SK-N-SH (cell line): ENCODE data around the gene CYP20A1. TPM values are rescaled to one million over a fixed set of nuclear protein-coding genes. Genes with fewer than 3 reads are reported as not detected.

Experiments used
- CTCF ChIA-PET: fragments of 300-600, 350-600 bp; formaldehyde crosslinking; extraction: SDS; loops from one replicate; lab custom pipeline; 2021; lab: Yijun Ruan, JAX
- POLR2A ChIA-PET: fragments of 350-600 bp; sonication (Branson Sonifier 250); formaldehyde crosslinking; extraction: SDS; loops from one replicate; lab custom pipeline; 2020; ENCODE audit warnings: antibody characterized with exemption, inconsistent platforms; lab: Yijun Ruan, JAX
- DNase-seq: peaks from one replicate; pipeline ENCODE4 v3.0.0; 2012
- H2AFZ ChIP-seq: fragments of 200-600 bp; sonication (generic); 2 replicates; pipeline ENCODE4 v1.8.1; 2016; ENCODE audit warnings: antibody characterized with exemption, mild to moderate bottlenecking, low read depth
- H3F3A ChIP-seq: fragments of 200-600 bp; sonication (generic); replicated peaks from 2 replicates; pipeline ENCODE3; 2016; ENCODE audit warnings: antibody characterized with exemption, mild to moderate bottlenecking; ENCODE audit not compliant: insufficient read depth
- H3K27ac ChIP-seq, 2 experiments: fragments of 200-500 bp in 1 of 2; fragments of 200-600 bp in 1 of 2; sonication (Bioruptor generic) in 1 of 2; sonication (generic), shearing (Covaris generic) in 1 of 2; 2 replicates each; pipeline versions ENCODE4 v1.5.1 to v1.6.1; 2014 to 2016; ENCODE audit warnings: low read depth in 2 of 2, inconsistent platforms in 1 of 2, low read length in 1 of 2, mild to moderate bottlenecking in 1 of 2, mixed read lengths in 1 of 2
- H3K27me3 ChIP-seq: fragments of 200-600 bp; sonication (generic), shearing (Covaris generic); 2 replicates; pipeline ENCODE4 v1.6.1; 2016; ENCODE audit warnings: mixed run types; ENCODE audit not compliant: insufficient read depth
- H3K36me3 ChIP-seq, 2 experiments: fragments of 200-500 bp in 1 of 2; fragments of 200-600 bp in 1 of 2; sonication (Bioruptor generic) in 1 of 2; sonication (generic) in 1 of 2; replicated peaks in 1 of 2; 2 replicates each; pipeline versions ENCODE3 to v1.5.1; 2014 to 2016; ENCODE audit warnings: low read length in 1 of 2, mild to moderate bottlenecking in 1 of 2; ENCODE audit not compliant: insufficient read depth in 2 of 2, control insufficient read depth in 1 of 2
- H3K4me1 ChIP-seq, 2 experiments: fragments of 200-500 bp in 1 of 2; fragments of 200-600 bp in 1 of 2; sonication (Bioruptor generic) in 1 of 2; sonication (generic), shearing (Covaris generic) in 1 of 2; 2 replicates each; pipeline versions ENCODE4 v1.5.1 to v1.6.1; 2014 to 2016; ENCODE audit warnings: low read depth in 1 of 2, low read length in 1 of 2, mixed run types in 1 of 2; ENCODE audit not compliant: insufficient read depth in 2 of 2, control insufficient read depth in 1 of 2
- H3K4me2 ChIP-seq: fragments of 200-600 bp; sonication (generic), shearing (Covaris generic); 2 replicates; pipeline ENCODE4 v1.6.1; 2017; ENCODE audit warnings: mixed run types
- H3K4me3 ChIP-seq, 2 experiments: fragments of 200-500 bp in 1 of 2; fragments of 200-600 bp in 1 of 2; sonication (Bioruptor generic) in 1 of 2; sonication (generic), shearing (Covaris generic) in 1 of 2; 2 replicates each; pipeline versions ENCODE4 v1.5.1 to v1.8.1; 2014 to 2016; ENCODE audit warnings: low read depth in 2 of 2, inconsistent platforms in 1 of 2, low read length in 1 of 2, mild to moderate bottlenecking in 1 of 2, mixed read lengths in 1 of 2, moderate library complexity in 1 of 2
- H3K79me2 ChIP-seq: fragments of 200-600 bp; sonication (generic); 2 replicates; pipeline ENCODE4 v1.8.1; 2017; ENCODE audit warnings: mild to moderate bottlenecking; ENCODE audit not compliant: insufficient read depth
- H3K9ac ChIP-seq: fragments of 200-600 bp; sonication (generic); 2 replicates; pipeline ENCODE4 v1.6.1; 2017; ENCODE audit warnings: mixed run types
- H3K9me2 ChIP-seq: fragments of 200-600 bp; sonication (generic); 2 replicates; pipeline ENCODE4 v1.6.1; 2017; ENCODE audit warnings: mixed run types
- H3K9me3 ChIP-seq: fragments of 200-600 bp; sonication (generic); 2 replicates; pipeline ENCODE4 v1.6.1; 2017; ENCODE audit warnings: mixed run types, mild to moderate bottlenecking, moderate library complexity
- H4K20me1 ChIP-seq: fragments of 200-600 bp; sonication (generic); 2 replicates; pipeline ENCODE4 v1.6.1; 2017; ENCODE audit warnings: mild to moderate bottlenecking, mixed run types; ENCODE audit not compliant: insufficient read depth
- CHD2 ChIP-seq: fragments of 150-350 bp; IDR thresholded peaks from 2 replicates; pipeline ENCODE4 v1.6.1; 2018; ENCODE audit warnings: low read length; ENCODE audit not compliant: partially characterized antibody
- ELF1 ChIP-seq: IDR thresholded peaks from 2 replicates; pipeline ENCODE4 v1.4.0; 2012
- EZH2phosphoT487 ChIP-seq: fragments of 200-600 bp; sonication (generic); IDR thresholded peaks from 2 replicates; pipeline ENCODE4 v1.6.1; 2017; ENCODE audit warnings: low read depth, mixed run types, mild to moderate bottlenecking, antibody characterized with exemption, moderate library complexity, borderline replicate concordance
- FOSL2 ChIP-seq: IDR thresholded peaks from 2 replicates; pipeline ENCODE4 v1.4.0; 2012; ENCODE audit warnings: low read depth, mild to moderate bottlenecking, moderate library complexity, borderline replicate concordance
- FOXJ3 ChIP-seq: sonication (generic); formaldehyde crosslinking; IDR thresholded peaks from 2 replicates; pipeline ENCODE4 v1.5.1; 2020; ENCODE audit warnings: mild to moderate bottlenecking, missing genetic modification reagents
- GABPA ChIP-seq: IDR thresholded peaks from 2 replicates; pipeline ENCODE4 v1.4.0; 2012; ENCODE audit warnings: low read depth, mild to moderate bottlenecking
- GATA2 ChIP-seq: sonication (generic); formaldehyde crosslinking; IDR thresholded peaks from 2 replicates; pipeline ENCODE4 v1.5.0; 2020; ENCODE audit warnings: mild to moderate bottlenecking, missing genetic modification reagents
- JUND ChIP-seq: IDR thresholded peaks from 2 replicates; pipeline ENCODE4 v1.4.0; 2012
- MEF2A ChIP-seq: IDR thresholded peaks from 2 replicates; pipeline ENCODE4 v1.4.0; 2012; ENCODE audit warnings: low read depth, borderline replicate concordance
- MXI1 ChIP-seq: IDR thresholded peaks from 2 replicates; pipeline ENCODE4 v1.6.1; 2012; ENCODE audit warnings: mild to moderate bottlenecking, low read depth, low read length, improper control_type of control experiment
- NFIC ChIP-seq: IDR thresholded peaks from 2 replicates; pipeline ENCODE4 v1.4.0; 2012; ENCODE audit warnings: borderline replicate concordance
- POLR2AphosphoS5 ChIP-seq: IDR thresholded peaks from 2 replicates; pipeline ENCODE4 v1.6.1; 2012; ENCODE audit warnings: low read depth, low read length
- RAD21 ChIP-seq: IDR thresholded peaks from 2 replicates; pipeline ENCODE4 v1.6.1; 2012; ENCODE audit warnings: mild to moderate bottlenecking, low read length
- RCOR1 ChIP-seq: fragments of 150-350 bp; IDR thresholded peaks from 2 replicates; pipeline ENCODE4 v1.6.1; 2017; ENCODE audit warnings: antibody characterized with exemption, low read length
- RFX5 ChIP-seq: IDR thresholded peaks from 2 replicates; pipeline ENCODE4 v1.6.1; 2012; ENCODE audit warnings: mild to moderate bottlenecking, improper control_type of control experiment, low read length
- RXRA ChIP-seq: IDR thresholded peaks from 2 replicates; pipeline ENCODE4 v1.4.0; 2012; ENCODE audit warnings: low read depth, mild to moderate bottlenecking, borderline replicate concordance
- SIN3A ChIP-seq: IDR thresholded peaks from 2 replicates; pipeline ENCODE4 v1.6.1; 2012; ENCODE audit warnings: low read depth, mild to moderate bottlenecking, low read length, moderate library complexity, borderline replicate concordance
- TCF12 ChIP-seq: IDR thresholded peaks from 2 replicates; pipeline ENCODE4 v1.4.0; 2012
- WGBS: methylation state at CpG from one replicate; pipeline ENCODE4 v1.1.6; 2017; ENCODE audit warnings: low lambda C conversion rate; 5-methylcytosine and 5-hydroxymethylcytosine counted together
- polyA plus RNA-seq, 3 experiments: library from polyadenylated mRNA; depleted of rRNA; stranded (reverse); fragments of >200 nt; gene quantifications; 2 replicates each; pipeline ENCODE4 v1.2.3, GENCODE V29; 2012
- TF ChIP-seq, protein P1 (sequence below): IDR thresholded peaks from 2 replicates; pipeline ENCODE4 v1.4.0; 2012; ENCODE audit warnings: low read depth
- TF ChIP-seq, protein P2 (sequence below): fragments of 150-350 bp; IDR thresholded peaks from 2 replicates; pipeline ENCODE4 v1.6.1; 2017; ENCODE audit warnings: antibody characterized with exemption, low read length, low read depth, borderline replicate concordance
- TF ChIP-seq, protein P3 (sequence below): IDR thresholded peaks from 2 replicates; pipeline ENCODE4 v1.6.1; 2012; ENCODE audit warnings: mild to moderate bottlenecking, low read depth, low read length, moderate library complexity
- TF ChIP-seq, protein P4 (sequence below): fragments of 200-600 bp; sonication (generic); IDR thresholded peaks from 2 replicates; pipeline ENCODE4 v1.6.1; 2017; ENCODE audit warnings: antibody characterized with exemption, mild to moderate bottlenecking, moderate library complexity
- TF ChIP-seq, protein P5 (sequence below): IDR thresholded peaks from 2 replicates; pipeline ENCODE4 v1.4.0; 2012; ENCODE audit warnings: low read depth, borderline replicate concordance
- TF ChIP-seq, protein P6 (sequence below): IDR thresholded peaks from 2 replicates; pipeline ENCODE4; 2012

CYP20A1 gene
- polyA plus RNA-seq, 1 of the 3 experiments (the other 2 are of a cell fraction), result 10.6 TPM

DNA sequence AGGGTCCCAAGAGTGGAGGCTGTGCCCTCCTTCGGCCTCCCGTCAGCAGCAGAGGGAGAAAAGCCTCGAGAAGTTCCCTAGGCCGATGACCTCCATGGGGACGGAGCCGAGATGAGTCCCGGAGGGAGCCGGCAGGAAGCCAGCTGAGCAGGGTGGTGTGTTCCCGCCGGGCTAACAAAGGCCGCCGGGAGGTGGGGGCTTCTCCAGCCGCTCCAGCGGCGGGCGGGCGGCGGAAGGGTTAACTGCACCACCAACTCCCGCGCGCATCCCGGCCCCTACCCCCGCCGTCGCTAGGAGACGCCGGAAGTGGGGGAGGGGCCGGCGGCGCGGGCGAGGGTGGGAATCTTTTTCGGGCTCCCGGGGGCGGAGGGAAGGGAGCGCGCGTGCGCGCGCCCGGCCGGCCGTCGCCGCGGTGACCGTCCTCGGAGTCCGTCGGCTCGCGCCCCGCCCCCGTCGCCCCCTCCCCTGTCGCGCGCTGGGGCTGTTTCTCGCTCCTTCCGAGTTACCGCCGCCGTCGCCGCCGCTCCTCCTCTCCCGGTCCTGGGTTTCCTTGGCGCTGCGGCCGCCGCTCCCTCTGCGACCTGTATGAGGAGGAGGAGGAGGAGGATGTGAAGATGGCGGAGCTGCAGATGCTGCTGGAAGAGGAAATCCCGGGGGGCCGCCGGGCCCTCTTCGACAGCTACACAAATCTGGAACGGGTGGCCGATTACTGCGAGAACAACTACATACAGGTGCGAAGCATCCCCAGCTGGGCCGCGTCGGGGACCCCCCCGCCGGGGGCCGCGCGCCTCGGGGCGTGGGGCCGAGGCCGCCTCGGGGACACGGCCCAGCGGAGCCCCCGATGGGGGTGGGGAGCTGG lies 89.3 kb downstream of the CYP20A1 start, which contains the start of gene ABI2:
Gene ABI2 (plus strand): TSS at position 494 of the 859 bp plus-strand sequence. CDS start 121 bp downstream, at position 615.
- POLR2A ChIA-PET, result interaction anchor here (0.6 to 2.1 kb wide), 4 partner anchors 10 to 138 kb away, joined by 3 to 5 read pairs (median 3); partner anchors contain the start of gene CYP20A1
- no peak for TF ChIP-seq RFX5
- TF ChIP-seq TCF12, result no peak
- TF ChIP-seq NFIC, result no peak; the same call in 1 of the 2 replicates
- TF ChIP-seq, protein P1, sequence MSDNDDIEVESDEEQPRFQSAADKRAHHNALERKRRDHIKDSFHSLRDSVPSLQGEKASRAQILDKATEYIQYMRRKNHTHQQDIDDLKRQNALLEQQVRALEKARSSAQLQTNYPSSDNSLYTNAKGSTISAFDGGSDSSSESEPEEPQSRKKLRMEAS, result peak; percentile 35; the same call in 1 of the 2 replicates
- no peak for TF ChIP-seq RXRA
- TF ChIP-seq ELF1, result 0 out of 2 replicates have a peak, but pooled peaks have one; percentile 1
- TF ChIP-seq JUND, result no peak
- TF ChIP-seq FOXJ3, result no peak
- peak; percentile 45 for TF ChIP-seq POLR2AphosphoS5
- TF ChIP-seq FOSL2, result no peak
- TF ChIP-seq, protein P2, sequence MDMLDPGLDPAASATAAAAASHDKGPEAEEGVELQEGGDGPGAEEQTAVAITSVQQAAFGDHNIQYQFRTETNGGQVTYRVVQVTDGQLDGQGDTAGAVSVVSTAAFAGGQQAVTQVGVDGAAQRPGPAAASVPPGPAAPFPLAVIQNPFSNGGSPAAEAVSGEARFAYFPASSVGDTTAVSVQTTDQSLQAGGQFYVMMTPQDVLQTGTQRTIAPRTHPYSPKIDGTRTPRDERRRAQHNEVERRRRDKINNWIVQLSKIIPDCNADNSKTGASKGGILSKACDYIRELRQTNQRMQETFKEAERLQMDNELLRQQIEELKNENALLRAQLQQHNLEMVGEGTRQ, result no peak
- no peak for TF ChIP-seq GATA2 (CRISPR knock-in tag)
- TF ChIP-seq SIN3A, result peak; percentile 54; the same call in 1 of the 2 replicates
- TF ChIP-seq, protein P3, sequence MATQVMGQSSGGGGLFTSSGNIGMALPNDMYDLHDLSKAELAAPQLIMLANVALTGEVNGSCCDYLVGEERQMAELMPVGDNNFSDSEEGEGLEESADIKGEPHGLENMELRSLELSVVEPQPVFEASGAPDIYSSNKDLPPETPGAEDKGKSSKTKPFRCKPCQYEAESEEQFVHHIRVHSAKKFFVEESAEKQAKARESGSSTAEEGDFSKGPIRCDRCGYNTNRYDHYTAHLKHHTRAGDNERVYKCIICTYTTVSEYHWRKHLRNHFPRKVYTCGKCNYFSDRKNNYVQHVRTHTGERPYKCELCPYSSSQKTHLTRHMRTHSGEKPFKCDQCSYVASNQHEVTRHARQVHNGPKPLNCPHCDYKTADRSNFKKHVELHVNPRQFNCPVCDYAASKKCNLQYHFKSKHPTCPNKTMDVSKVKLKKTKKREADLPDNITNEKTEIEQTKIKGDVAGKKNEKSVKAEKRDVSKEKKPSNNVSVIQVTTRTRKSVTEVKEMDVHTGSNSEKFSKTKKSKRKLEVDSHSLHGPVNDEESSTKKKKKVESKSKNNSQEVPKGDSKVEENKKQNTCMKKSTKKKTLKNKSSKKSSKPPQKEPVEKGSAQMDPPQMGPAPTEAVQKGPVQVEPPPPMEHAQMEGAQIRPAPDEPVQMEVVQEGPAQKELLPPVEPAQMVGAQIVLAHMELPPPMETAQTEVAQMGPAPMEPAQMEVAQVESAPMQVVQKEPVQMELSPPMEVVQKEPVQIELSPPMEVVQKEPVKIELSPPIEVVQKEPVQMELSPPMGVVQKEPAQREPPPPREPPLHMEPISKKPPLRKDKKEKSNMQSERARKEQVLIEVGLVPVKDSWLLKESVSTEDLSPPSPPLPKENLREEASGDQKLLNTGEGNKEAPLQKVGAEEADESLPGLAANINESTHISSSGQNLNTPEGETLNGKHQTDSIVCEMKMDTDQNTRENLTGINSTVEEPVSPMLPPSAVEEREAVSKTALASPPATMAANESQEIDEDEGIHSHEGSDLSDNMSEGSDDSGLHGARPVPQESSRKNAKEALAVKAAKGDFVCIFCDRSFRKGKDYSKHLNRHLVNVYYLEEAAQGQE, result peak; percentile 44; the same call in 1 of the 2 replicates
- TF ChIP-seq CHD2, result peak; percentile 93
- TF ChIP-seq RCOR1, result no peak
- peak; percentile 57; the same call in 1 of the 2 replicates for TF ChIP-seq MXI1
- TF ChIP-seq, protein P4, sequence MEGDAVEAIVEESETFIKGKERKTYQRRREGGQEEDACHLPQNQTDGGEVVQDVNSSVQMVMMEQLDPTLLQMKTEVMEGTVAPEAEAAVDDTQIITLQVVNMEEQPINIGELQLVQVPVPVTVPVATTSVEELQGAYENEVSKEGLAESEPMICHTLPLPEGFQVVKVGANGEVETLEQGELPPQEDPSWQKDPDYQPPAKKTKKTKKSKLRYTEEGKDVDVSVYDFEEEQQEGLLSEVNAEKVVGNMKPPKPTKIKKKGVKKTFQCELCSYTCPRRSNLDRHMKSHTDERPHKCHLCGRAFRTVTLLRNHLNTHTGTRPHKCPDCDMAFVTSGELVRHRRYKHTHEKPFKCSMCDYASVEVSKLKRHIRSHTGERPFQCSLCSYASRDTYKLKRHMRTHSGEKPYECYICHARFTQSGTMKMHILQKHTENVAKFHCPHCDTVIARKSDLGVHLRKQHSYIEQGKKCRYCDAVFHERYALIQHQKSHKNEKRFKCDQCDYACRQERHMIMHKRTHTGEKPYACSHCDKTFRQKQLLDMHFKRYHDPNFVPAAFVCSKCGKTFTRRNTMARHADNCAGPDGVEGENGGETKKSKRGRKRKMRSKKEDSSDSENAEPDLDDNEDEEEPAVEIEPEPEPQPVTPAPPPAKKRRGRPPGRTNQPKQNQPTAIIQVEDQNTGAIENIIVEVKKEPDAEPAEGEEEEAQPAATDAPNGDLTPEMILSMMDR, result no peak; the same call in 1 of the 2 replicates
- no peak for TF ChIP-seq RAD21
- TF ChIP-seq, protein P5, sequence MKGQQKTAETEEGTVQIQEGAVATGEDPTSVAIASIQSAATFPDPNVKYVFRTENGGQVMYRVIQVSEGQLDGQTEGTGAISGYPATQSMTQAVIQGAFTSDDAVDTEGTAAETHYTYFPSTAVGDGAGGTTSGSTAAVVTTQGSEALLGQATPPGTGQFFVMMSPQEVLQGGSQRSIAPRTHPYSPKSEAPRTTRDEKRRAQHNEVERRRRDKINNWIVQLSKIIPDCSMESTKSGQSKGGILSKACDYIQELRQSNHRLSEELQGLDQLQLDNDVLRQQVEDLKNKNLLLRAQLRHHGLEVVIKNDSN, result no peak
- no peak for TF ChIP-seq EZH2phosphoT487
- TF ChIP-seq, protein P6, sequence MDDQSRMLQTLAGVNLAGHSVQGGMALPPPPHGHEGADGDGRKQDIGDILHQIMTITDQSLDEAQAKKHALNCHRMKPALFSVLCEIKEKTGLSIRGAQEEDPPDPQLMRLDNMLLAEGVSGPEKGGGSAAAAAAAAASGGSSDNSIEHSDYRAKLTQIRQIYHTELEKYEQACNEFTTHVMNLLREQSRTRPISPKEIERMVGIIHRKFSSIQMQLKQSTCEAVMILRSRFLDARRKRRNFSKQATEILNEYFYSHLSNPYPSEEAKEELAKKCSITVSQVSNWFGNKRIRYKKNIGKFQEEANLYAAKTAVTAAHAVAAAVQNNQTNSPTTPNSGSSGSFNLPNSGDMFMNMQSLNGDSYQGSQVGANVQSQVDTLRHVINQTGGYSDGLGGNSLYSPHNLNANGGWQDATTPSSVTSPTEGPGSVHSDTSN, result no peak
- no peak for TF ChIP-seq MEF2A
- TF ChIP-seq GABPA, result peak; percentile 54; the same call in 1 of the 2 replicates

More for the DNA sequence above, 89.3 kb downstream of the CYP20A1 start, which contains the start of gene ABI2:
- H3F3A ChIP-seq, result peaks cover 32% of the 10 kb centered on the region
- peaks cover 0 to 7% of the 10 kb centered on the region in 2 experiments for H3K36me3 ChIP-seq
- H3K27me3 ChIP-seq, result no peaks in the 10 kb centered on the region
- peak; percentile 99 for DNase-seq
- no peaks in the 10 kb centered on the region for H3K9me2 ChIP-seq
- peaks cover 0 to 6% of the 10 kb centered on the region in 2 experiments; a peak in 3 of 4 replicates for H3K4me1 ChIP-seq
- peaks cover 35% of the 10 kb centered on the region for H4K20me1 ChIP-seq
- H3K27ac ChIP-seq, result peak within 1 kb of the TSS; percentile 96 to 97
- CTCF ChIA-PET, result interaction anchor here (0.8 to 1.5 kb wide), 3 partner anchors 9 to 89 kb away, joined by 3 read pairs; partner anchors contain the start of gene CYP20A1
- H3K4me3 ChIP-seq, result peak within 1 kb of the TSS; percentile 85 to 90
- under 1% methylated on average over 33 of the region's 98 CpGs for WGBS
- H3K79me2 ChIP-seq, result peaks cover 49% of the 10 kb centered on the region
- H3K9me3 ChIP-seq, result no peaks in the 10 kb centered on the region
- peak within 1 kb of the TSS; percentile 86 for H3K4me2 ChIP-seq
- H3K9ac ChIP-seq, result peak within 1 kb of the TSS; percentile 97
- H2AFZ ChIP-seq, result peak within 1 kb of the TSS; percentile 74
